ENCODE data around the gene LRMDA. TPM values are rescaled to one million over a fixed set of nuclear protein-coding genes. Genes with fewer than 3 reads are reported as not detected.

LRMDA gene
- total and polyA plus RNA-seq, 2 of the 8 experiments (the other 6 are each of a cell fraction or from before 2014, with no cell fraction given) = 0.86 to 2.8 TPM

DNA sequence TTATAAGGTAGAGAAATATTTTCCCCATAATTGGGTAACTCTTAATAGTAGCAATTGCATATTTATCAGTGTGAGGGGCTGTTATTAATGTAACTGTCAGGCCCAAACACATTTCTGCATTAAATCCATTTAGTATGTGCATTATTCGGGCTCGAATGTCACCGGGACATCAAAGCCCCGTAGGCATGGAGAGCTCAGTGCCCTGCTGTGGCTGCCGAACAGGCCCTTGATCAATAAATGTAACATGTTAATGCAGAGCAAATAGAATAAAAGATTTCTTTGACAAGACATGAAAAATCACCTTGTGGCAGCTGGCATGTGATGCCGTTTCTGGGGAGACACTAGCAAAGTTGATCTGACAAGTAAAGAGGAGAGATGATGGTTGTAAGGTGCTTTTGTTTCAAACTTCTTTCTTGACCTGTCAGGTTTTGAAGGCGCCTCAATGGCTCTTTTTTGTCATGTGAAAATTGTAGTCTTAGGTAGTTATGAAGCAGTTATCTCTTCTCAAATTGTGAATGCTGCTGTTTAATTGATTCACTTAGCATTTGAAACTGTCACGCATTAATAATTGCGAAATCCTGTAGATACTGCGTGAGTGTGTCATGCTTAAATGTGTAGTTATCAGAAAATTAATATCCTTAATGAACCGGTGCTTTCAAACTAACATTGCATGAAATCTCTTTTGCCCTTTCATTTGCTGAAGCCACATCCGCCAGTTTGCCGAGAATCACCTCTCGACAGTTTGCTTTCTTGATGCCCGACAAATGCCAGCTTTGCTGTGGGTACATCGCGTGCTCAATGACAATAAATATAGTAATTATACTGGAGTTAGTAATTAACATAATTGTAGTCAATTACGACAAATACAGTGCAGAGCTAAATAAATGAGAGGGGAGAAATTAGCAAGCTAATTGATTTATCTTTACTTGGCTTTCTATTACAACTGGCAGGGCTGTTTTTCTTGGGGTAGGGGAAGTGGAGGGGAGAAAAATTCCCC lies 19.5 kb downstream of the LRMDA start:
- Histone ChIP-seq H3K56ac (replicated peaks; ENCODE audit: insufficient read length, low read depth, low read length) (no peak overlapping the region), H3K4me2 (ENCODE audit: insufficient read depth in 1 of 2, low read depth in 2 of 2, low read length in 2 of 2) (peak overlapping the region; percentile 51 to 64; a peak in 3 of 4 replicates), H3K4ac (replicated peaks; ENCODE audit: insufficient read length, low read depth, low read length) (no peak overlapping the region), H2BK5ac (ENCODE audit: low read depth, low read length) (no peak overlapping the region), H3K79me1 (ENCODE audit: low read depth, low read length) (no peaks in the 10 kb centered on the region), H2BK15ac (ENCODE audit: low read length) (no peak overlapping the region), H4K91ac (replicated peaks; ENCODE audit: insufficient read length, low read length) (no peak overlapping the region), H3K14ac (ENCODE audit: insufficient read length) (no peak overlapping the region), H3K18ac (ENCODE audit: extremely low read depth, low read length) (no peak overlapping the region), H3K9ac (replicated peaks in 1 of 4; ENCODE audit: extremely low read depth in 1 of 4, low read depth in 3 of 4, low read length in 3 of 4) (no peak overlapping the region), H4K5ac (ENCODE audit: insufficient read length, low read depth, low read length) (no peak overlapping the region), H2BK20ac (ENCODE audit: low read length) (no peak overlapping the region), H2AK5ac (ENCODE audit: low read depth, low read length) (no peak overlapping the region), H3K9me3 (ENCODE audit: insufficient read depth in 2 of 2, low read depth in 1 of 2, low read length in 1 of 2) (peaks cover 3 to 5% of the 10 kb centered on the region in 2 experiments; a peak in 1 of 4 replicates), H3K4me1 (replicated peaks in 1 of 4; ENCODE audit: control insufficient read depth in 3 of 4, insufficient read depth in 4 of 4, low read length in 3 of 4) (peaks cover 8 to 20% (median 17%) of the 10 kb centered on the region in 4 experiments), H2BK120ac (replicated peaks; ENCODE audit: low read depth, low read length) (no peak overlapping the region), H4K20me1 (replicated peaks in 1 of 2; ENCODE audit: control insufficient read depth in 1 of 2, insufficient read depth in 2 of 2, low read length in 2 of 2) (peaks cover 0 to 3% of the 10 kb centered on the region in 2 experiments), H3K79me2 (ENCODE audit: control insufficient read depth in 1 of 2, insufficient read depth in 2 of 2, low read length in 2 of 2) (no peaks in the 10 kb centered on the region), H3K36me3 (ENCODE audit: control insufficient read depth in 2 of 4, insufficient read depth in 4 of 4, low read length in 3 of 4) (no peaks in the 10 kb centered on the region), H3K23ac (ENCODE audit: insufficient read length) (no peak overlapping the region), H2AFZ (ENCODE audit: low read length) (no peak overlapping the region), H3K27me3 (replicated peaks in 1 of 4; ENCODE audit: control insufficient read depth in 3 of 4, extremely low read depth in 1 of 4, insufficient read depth in 3 of 4, low read length in 3 of 4) (peaks cover 0 to 29% (median 24%) of the 10 kb centered on the region in 4 experiments; a peak in 6 of 7 replicates), H4K8ac (ENCODE audit: extremely low read depth, insufficient read depth, low read length) (no peak overlapping the region), H2BK12ac (ENCODE audit: low read depth, low read length) (no peak overlapping the region), H3K27ac (ENCODE audit: low read depth, low read length) (no peak overlapping the region), H3K23me2 (ENCODE audit: low read depth, low read length) (peaks cover 4% of the 10 kb centered on the region; the same call in 1 of the 2 replicates), H3K4me3 (ENCODE audit: extremely low read depth in 1 of 4, insufficient read depth in 2 of 4, low read depth in 3 of 4, low read length in 4 of 4) (peak overlapping the region in 1 of 4 experiments; percentile 31; a peak in 2 of 8 replicates)
- FAIRE-seq = no peak
- WGBS, 2 experiments (ENCODE audit: extremely low coverage in 1 of 2, insufficient coverage in 1 of 2, insufficient read length in 1 of 2, insufficient replicate concordance in 2 of 2, low coverage in 1 of 2, low lambda C conversion rate in 2 of 2, missing lambda C conversion rate in 1 of 2) = 23% methylated on average over 18 of the region's 18 CpGs; no CpG with 5 or more reads in 1 of the 2 experiments
- POLR2A ChIA-PET (ENCODE audit: partially characterized antibody) = interaction anchor here (0.9 to 1.2 kb wide), 2 partner anchors 21 to 87 kb away, joined by 3 to 5 read pairs; no protein-coding TSS in a partner anchor
- peak; percentile 35 for TF ChIP-seq NANOG (IDR thresholded peaks at IDR 0.05; ENCODE audit: insufficient read depth, low read depth, low read length, poor library complexity, severe bottlenecking)
- no peak for TF ChIP-seq SIX5 (IDR thresholded peaks at IDR 0.05; ENCODE audit: low read depth, low read length)
- TF ChIP-seq, protein P1, sequence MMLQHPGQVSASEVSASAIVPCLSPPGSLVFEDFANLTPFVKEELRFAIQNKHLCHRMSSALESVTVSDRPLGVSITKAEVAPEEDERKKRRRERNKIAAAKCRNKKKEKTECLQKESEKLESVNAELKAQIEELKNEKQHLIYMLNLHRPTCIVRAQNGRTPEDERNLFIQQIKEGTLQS (IDR thresholded peaks at IDR 0.05; ENCODE audit: insufficient read depth, low read depth, low read length) = no peak
- no peak for TF ChIP-seq KDM4A (IDR thresholded peaks at IDR 0.05; ENCODE audit: low read depth, low read length, severe bottlenecking)
- no peak for DNase-seq (ENCODE audit: low read depth in 1 of 2, low spot score in 2 of 2)
- CTCF ChIA-PET (ENCODE audit: partially characterized antibody) = interaction anchor here (1.3 kb wide), 2 partner anchors 19 to 201 kb away, joined by 3 read pairs; partner anchors contain the start of gene LRMDA
